Endothelial cell of umbilical vein (primary cell): ENCODE data around the gene GRK5.

ENCODE experiments used
- EZH2 ChIP-seq: IDR thresholded peaks from 2 replicates; pipeline ENCODE4 v1.6.1; 2012; ENCODE audit warnings: borderline replicate concordance, low read depth, mild to moderate bottlenecking, moderate library complexity, low read length, inconsistent platforms; ENCODE audit not compliant: severe bottlenecking
- FOS ChIP-seq: IDR thresholded peaks from 2 replicates; pipeline ENCODE4 v1.6.1; 2011; ENCODE audit warnings: mild to moderate bottlenecking, low read length, moderate library complexity, borderline replicate concordance; ENCODE audit not compliant: insufficient read depth
- GATA2 ChIP-seq: IDR thresholded peaks from 2 replicates; pipeline ENCODE4 v1.7.0; 2011; ENCODE audit warnings: low read depth, mild to moderate bottlenecking, moderate library complexity, mixed read lengths, low read length; ENCODE audit not compliant: insufficient read length, insufficient read depth
- JUN ChIP-seq: IDR thresholded peaks from 2 replicates; pipeline ENCODE4 v1.6.1; 2011; ENCODE audit warnings: borderline replicate concordance, low read depth; ENCODE audit not compliant: insufficient read length, insufficient read depth
- MAX ChIP-seq: IDR thresholded peaks from 2 replicates; pipeline ENCODE4 v1.6.1; 2011; ENCODE audit not compliant: insufficient read depth, insufficient read length
- MYC ChIP-seq: IDR thresholded peaks from one replicate; pipeline ENCODE4 v1.6.1; 2011; ENCODE audit warnings: mild to moderate bottlenecking, low read depth, low read length
- POLR2A ChIP-seq: IDR thresholded peaks from 2 replicates; pipeline ENCODE4 v1.6.1; 2012; ENCODE audit warnings: low read depth, mild to moderate bottlenecking, control low read depth, low read length
- POLR2AphosphoS5 ChIP-seq: IDR thresholded peaks from 2 replicates; pipeline ENCODE4 v1.6.1; 2012; ENCODE audit warnings: low read depth, mild to moderate bottlenecking, control low read depth, low read length, moderate library complexity; ENCODE audit not compliant: insufficient read depth
- TF ChIP-seq, protein P1 (sequence below), 2 donors: IDR thresholded peaks; 1 replicate in 1 of 2; 2 replicates in 1 of 2; pipeline ENCODE4 v1.5.1; 2011; ENCODE audit warnings: low read length in 2 of 2, mild to moderate bottlenecking in 2 of 2, moderate library complexity in 2 of 2, control low read depth in 1 of 2, inconsistent platforms in 1 of 2, low read depth in 1 of 2; ENCODE audit not compliant: insufficient read depth in 1 of 2; ENCODE audit errors: extremely low read depth in 1 of 2

GRCh38 chr10:119357412-119358151 lies 150.2 kb downstream of the GRK5 start:
- TF ChIP-seq, protein P1, sequence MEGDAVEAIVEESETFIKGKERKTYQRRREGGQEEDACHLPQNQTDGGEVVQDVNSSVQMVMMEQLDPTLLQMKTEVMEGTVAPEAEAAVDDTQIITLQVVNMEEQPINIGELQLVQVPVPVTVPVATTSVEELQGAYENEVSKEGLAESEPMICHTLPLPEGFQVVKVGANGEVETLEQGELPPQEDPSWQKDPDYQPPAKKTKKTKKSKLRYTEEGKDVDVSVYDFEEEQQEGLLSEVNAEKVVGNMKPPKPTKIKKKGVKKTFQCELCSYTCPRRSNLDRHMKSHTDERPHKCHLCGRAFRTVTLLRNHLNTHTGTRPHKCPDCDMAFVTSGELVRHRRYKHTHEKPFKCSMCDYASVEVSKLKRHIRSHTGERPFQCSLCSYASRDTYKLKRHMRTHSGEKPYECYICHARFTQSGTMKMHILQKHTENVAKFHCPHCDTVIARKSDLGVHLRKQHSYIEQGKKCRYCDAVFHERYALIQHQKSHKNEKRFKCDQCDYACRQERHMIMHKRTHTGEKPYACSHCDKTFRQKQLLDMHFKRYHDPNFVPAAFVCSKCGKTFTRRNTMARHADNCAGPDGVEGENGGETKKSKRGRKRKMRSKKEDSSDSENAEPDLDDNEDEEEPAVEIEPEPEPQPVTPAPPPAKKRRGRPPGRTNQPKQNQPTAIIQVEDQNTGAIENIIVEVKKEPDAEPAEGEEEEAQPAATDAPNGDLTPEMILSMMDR (IDR thresholded peaks at IDR 0.05; ENCODE audit: extremely low read depth in 1 of 2, insufficient read depth in 1 of 2, low read depth in 1 of 2, low read length in 2 of 2): no peak
- TF ChIP-seq POLR2A: no peak
- no peak for TF ChIP-seq EZH2
- no peak for TF ChIP-seq MYC
- no peak for TF ChIP-seq JUN
- no peak for TF ChIP-seq POLR2AphosphoS5
- TF ChIP-seq FOS: no peak
- TF ChIP-seq MAX: no peak
- TF ChIP-seq GATA2: no peak
